HG03558 (cell line): ENCODE measurements around the gene ZNF407.
A peak's percentile ranks its signal among the peaks of the same experiment; 100 is the strongest.

Experiments used
- ATAC-seq: cut with Tn5 transposase; IDR thresholded peaks from one replicate; pipeline ENCODE4 v1.9.1; 2021; ENCODE audit warnings: moderate number of reproducible peaks; ENCODE audit not compliant: unreplicated experiment; ENCODE audit errors: extremely low read depth

ZNF407 gene

DNA sequence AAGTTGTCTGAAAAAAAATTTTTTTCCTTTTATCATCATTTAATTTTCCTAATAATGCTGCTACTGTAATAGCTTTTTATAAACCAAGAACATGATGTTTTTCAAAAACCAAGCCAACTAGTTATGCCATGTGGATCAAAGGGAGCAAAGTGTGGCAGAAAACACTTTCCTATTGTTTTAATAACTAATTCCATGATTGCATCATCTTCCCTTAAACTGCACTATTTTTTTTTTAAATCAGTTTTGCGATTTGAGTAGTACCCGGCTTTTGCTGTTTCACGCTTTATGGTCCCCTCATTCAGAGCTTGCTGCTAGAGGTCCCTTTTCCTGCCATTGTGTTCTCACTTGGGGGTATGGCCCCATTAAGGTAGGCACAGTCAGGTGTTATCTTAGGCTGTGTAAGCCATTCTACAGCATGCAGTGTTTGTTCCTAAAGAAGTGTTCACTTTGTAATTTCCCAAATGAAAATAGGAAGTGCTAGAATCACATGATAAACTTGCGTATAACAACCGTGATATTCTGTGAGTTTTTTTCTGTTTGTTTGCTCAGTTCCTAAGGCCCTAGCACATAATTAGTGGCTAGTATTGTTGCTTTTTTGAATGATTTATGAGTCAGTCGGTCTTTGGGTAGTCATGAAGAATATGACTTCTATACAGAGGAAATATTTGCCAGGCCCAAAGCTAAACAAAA, 385.4 kb downstream of the ZNF407 start:
- no peak for ATAC-seq

GRCh38 chr18:74989134-74989533, 391.5 kb downstream of the ZNF407 start:
- no peak for ATAC-seq

DNA sequence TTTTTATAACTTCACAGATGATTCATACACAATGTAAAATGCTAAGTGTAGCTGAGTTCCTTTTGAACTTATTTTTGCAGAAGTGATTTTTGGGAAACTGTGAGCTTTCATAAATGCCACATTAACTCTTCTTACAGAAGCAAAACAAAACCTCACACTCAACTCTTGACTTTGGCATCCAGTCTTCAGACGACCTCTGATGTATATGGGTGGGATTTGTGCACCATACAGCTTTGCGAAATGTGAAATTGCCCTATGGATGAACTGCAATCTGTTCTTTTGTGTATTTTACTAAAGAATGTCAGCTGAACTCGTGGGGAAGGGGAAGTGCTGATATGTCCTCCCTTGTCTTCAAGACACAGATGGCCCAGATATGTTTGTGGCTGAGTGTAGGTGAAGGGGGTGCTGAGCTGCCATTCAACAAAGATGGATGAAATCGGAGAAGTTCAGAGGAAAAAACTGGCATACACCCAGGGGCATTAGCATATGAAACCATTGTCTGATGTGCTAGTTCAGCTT, 393.0 kb downstream of the ZNF407 start:
- ATAC-seq, result no peak

DNA sequence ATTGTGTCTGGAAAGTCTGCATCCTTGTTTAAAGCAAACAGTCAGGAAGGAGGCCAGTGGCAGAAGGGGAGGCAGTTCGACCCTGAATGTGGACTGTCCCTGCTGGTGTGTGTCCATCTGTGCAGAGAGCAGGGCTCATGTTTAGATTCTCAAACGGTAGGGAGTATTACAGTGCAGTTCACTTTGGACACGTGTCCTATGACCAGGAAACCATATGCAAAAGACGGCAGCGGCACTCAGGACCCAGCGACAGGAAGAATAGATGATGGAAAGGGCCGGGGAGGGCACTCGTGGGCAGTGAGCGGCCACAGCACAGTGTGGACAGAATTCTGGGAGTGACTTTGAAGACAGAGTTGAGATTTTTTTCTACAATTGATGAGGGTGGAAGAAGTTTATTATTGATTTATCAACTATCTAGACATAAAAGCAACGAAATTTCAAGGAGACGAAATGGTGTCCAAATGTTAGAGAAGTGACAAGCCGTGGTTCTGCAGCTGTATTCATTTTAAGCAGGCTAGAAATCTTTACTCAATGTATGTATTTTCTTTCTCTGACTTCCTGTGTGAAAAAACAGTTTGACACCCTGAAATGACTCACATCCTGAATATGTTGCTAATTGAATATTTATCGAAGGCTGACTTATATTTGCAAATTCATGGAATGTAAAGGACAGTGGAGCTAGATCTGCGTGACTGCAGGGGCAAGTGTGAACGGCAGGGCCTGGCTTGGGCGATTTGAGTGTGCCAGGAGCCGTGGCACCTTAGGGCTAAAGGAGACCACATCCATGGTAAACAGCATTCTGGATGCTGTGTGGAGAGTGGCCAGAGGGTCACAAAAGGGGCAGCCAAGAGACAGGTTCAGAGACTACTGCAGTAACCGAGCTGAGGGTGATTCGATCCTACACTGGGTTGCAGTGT, 397.1 kb downstream of the ZNF407 start:
- ATAC-seq, result peak; percentile 57

DNA sequence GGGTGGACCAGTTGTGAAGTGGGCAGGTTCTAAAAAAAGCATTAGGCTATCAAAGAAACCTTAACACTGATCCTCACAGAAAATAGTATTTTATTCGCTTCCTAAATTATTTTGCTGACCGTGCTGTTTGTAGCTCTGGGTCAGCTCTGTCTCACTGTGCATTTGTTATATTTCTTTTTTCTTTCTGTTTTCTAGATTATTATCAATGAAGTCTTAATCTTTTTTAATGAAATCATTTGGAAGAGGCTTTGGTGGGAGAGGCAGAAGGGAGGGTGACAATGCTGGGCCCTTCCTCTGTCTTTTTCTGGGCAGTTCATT, 397.7 kb downstream of the ZNF407 start:
- no peak for ATAC-seq

DNA sequence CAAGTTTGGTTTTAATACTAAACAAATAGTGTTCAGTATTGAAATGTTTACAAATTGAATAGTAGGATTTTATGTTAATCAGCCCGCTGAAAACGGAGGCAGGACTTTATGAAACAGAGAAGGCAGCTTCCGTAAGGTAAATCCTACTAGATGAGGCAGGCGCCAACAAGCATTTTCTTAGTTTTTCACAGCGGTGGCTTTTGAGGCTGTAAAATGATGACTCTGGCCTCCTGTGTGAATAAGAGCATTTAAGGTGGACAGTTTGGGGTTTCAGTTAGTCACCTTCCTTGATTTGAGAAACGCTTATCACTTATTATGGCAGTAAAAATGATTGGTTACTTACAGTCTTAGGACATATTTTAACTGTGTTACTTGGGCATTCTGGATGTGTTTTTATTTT, 398.4 kb downstream of the ZNF407 start:
- ATAC-seq, result no peak

- ATAC-seq, result no peak
Observed at GRCh38 chr18:74996996-74997395, 399.3 kb downstream of the ZNF407 start.

DNA sequence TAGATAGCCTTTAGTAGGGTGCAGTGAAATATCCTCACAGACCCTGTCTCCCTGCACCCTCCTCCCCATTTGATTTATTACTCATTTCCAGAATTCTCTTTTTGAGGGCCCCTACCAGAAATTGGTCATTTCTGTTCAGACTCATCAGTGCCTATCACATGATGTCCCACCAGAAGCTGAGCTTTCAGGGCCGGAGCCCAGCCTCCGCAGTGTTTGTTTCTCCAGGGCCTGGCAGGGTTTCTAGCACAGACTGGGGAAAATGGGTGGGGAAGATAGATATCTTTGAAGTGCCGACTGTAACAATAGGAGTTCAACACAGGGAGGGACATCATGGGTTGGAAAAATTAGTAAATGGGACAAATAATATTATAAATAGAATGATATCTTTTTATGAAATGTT, 403.2 kb downstream of the ZNF407 start:
- ATAC-seq, result no peak

GRCh38 chr18:75003039-75003438, 405.4 kb downstream of the ZNF407 start:
- ATAC-seq, result no peak

DNA sequence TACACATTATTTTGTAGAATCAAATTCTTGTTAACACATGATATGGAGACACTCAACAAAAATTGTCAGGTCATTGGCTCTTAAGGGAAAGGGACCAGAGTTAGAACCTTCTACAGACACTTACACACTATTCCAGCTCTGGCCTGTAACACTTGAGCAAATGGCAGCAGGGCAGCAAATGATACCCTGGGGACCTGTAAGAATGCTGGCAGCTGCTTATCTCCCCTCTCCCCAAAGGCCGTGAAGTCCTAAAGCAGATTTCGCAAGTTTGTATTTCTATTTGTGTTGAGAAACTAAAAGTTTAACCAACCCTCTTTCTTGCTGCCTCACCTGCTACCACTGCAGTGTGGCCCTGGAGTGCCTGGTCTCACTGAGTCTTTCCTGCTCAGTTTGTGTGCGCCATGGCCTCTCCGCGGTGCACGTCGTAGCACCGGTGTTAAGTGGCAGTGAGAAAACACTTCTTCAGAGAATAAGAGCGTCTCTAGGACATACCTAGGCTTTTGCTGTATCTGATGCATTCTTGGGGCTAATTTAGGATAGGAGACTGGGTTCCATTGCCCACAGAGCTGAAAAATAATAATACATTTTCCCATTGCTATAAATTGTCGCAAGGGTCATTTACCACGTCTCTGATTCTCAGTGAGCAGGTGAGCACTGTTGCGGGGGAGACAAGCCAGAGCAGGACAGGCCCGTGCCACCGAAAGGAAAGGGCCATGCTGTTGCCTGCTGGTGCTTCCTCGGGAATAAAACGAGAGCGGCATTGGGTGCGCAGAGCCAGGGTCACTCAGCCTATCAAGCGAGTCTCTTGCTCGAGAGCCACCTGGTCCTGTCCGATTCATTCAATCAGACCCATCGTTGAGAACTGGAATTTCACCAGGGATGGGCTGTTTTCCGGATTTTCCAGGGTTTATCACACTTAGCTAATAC, 406.4 kb downstream of the ZNF407 start:
- no peak for ATAC-seq

GRCh38 chr18:75005626-75006025, 408.0 kb downstream of the ZNF407 start:
- no peak for ATAC-seq

DNA sequence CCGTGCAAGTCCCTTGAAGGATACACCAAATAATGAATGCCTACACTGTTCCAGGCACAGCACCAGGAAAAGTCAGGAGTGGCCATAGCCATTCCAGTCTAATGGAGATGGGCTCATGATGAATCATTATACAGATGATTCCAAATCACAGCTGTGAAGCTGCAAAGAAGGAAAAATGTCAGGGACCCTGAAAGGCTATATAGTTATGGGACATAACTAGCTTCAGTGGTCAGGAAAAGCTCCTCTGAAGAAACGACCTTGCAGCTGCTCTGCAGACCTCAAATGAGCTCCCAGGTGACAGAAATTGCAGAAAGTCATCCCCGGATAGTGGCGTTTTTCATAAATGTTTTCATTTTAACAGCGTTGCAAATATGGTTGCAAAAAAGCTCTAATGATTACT, 410.5 kb downstream of the ZNF407 start:
- ATAC-seq, result no peak

GRCh38 chr18:75009296-75009695, 411.6 kb downstream of the ZNF407 start:
- no peak for ATAC-seq

DNA sequence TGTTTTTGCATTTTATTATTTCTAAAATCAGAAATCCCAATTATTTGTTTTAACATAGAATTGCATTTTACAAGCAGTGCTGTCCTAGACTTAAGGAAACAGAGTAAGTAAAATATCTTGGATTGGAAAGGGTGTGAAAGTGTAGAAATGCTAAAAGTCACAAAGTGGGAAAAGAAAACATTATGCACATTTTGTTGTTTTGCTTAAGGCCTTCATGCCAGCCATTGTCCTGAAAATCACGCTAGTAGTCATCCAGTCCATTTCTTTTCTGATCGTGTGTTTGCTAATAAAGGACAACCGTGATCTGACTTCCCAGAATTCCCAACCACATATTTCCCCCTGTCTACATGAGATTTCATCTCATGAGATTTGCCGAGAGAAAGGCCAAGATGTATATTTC, 412.2 kb downstream of the ZNF407 start:
- no peak for ATAC-seq

GRCh38 chr18:75010278-75010677, 412.6 kb downstream of the ZNF407 start:
- ATAC-seq, result no peak

DNA sequence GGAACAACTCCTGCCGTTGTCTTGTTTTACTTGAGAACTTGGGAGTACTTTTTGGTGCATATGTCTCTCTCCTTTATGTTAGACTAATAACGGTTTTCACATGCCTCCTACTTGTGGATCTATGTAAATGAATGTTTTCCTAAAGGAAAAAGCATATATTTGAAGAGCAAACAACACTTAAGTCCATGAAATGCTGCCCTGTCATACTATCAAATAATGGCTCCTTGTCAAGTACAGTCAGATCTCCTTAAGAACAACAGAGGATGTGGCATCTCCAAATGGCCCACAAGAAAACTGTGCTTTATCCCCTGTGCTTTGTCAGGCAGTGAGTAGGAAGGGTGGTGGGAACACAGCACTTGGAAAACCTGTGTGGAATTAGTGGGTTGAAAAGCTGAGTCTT, 413.0 kb downstream of the ZNF407 start:
- ATAC-seq, result no peak

GRCh38 chr18:75016025-75016717, 418.5 kb downstream of the ZNF407 start:
- ATAC-seq, result peak; percentile 85

DNA sequence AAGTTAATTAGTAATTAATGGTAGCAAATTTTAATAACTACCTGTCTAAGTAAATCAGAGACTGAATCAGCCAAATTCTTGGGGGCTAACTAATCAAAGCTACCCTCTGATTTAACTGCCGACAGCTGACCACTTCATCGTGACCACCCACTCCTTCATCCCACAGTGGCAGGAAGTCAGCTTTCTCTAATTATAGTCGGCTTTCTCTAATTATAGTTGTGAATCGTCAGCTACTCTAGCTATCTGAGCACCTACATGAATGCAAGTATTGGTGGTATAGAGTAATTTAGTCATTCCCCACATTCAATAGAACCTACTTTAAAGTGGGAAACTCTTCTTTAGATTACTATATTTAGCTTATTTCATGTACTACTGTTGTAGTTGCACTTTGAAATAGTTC, 425.8 kb downstream of the ZNF407 start:
- no peak for ATAC-seq

- no peak for ATAC-seq
Observed at GRCh38 chr18:75024871-75025270, 427.2 kb downstream of the ZNF407 start.

DNA sequence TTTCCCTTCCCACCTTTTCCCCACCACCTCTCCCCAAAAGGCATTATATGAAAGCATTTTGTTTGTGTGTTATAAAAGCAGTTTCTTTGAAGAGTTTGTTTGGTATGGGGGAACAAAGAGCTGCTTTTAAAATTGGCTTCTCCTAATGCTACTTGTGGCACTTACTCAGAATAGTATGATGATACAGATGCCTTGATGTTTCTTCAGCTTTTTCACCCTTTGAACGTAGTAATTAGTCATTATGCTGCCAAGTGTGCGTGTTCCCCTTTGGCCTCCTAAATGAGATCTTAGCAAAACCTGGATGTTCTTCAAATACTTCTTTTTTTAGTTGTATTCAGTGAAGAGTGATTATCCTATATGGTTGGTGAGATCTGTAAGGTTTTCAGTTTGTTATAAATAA, 427.9 kb downstream of the ZNF407 start:
- ATAC-seq, result no peak
